RWPE1 (cell line): ENCODE results near the gene FLT4.
"Not testable (repeated sequence)": the region's sequence is repeated elsewhere in the genome, so short reads cannot be mapped to it uniquely, and the experiment has no call there.

ENCODE experiments used
- CTCF ChIA-PET: fragments of 350-600 bp; sonication (Branson Sonifier 250); formaldehyde crosslinking; extraction: SDS; loops from one replicate; lab custom pipeline; 2021; lab: Yijun Ruan, JAX
- POLR2A ChIA-PET: fragments of 400-600 bp; formaldehyde crosslinking; extraction: SDS; loops from one replicate; lab custom pipeline; 2020; ENCODE audit warnings: antibody characterized with exemption; ENCODE audit not compliant: low non-redundant PET; lab: Yijun Ruan, JAX
- DNase-seq: peaks from one replicate; pipeline ENCODE4 v3.0.0; 2012; ENCODE audit warnings: low spot score
- H3K27ac ChIP-seq: fragments of 450-650 bp; 2 replicates; pipeline ENCODE4 v1.5.1; 2017
- CTCF ChIP-seq: fragments of 450-650 bp; conservative IDR thresholded peaks from 2 replicates; pipeline ENCODE4 v1.5.1; 2017; ENCODE audit warnings: low read depth, mild to moderate bottlenecking

Gene FLT4

GRCh38 chr5:180670157-180670556, 20.8 kb upstream of the FLT4 start:
- no peak for TF ChIP-seq CTCF
- H3K27ac ChIP-seq = no peak overlapping the region
- POLR2A ChIA-PET = no interaction called here
- CTCF ChIA-PET = interaction anchor here (0.6 to 1.0 kb wide), 4 partner anchors 10 to 59 kb away, joined by 3 to 4 read pairs (median 3); no protein-coding TSS in a partner anchor
- DNase-seq = no peak

- CTCF ChIA-PET = interaction anchor here (0.7 kb wide), 1 partner anchor 63 kb away, joined by 3 read pairs; no protein-coding TSS in a partner anchor
- POLR2A ChIA-PET = no interaction called here
- no peak for TF ChIP-seq CTCF
- no peak overlapping the region for H3K27ac ChIP-seq
- DNase-seq = no peak
Observed at GRCh38 chr5:180669661-180670060, 20.3 kb upstream of the FLT4 start.

- no peak for DNase-seq
- no peak for TF ChIP-seq CTCF
Observed at GRCh38 chr5:180668835-180669596, 19.6 kb upstream of the FLT4 start.

GRCh38 chr5:180666812-180667211, 17.4 kb upstream of the FLT4 start:
- POLR2A ChIA-PET = no interaction called here
- H3K27ac ChIP-seq = no peak overlapping the region
- CTCF ChIA-PET = interaction anchor here (0.6 kb wide), 1 partner anchor 52 kb away, joined by 4 read pairs; no protein-coding TSS in a partner anchor
- no peak for TF ChIP-seq CTCF
- no peak for DNase-seq

More at GRCh38 chr5:180668835-180669596, 19.6 kb upstream of the FLT4 start:
- POLR2A ChIA-PET = no interaction called here
- no peak overlapping the region for H3K27ac ChIP-seq
- CTCF ChIA-PET = interaction anchor here (0.7 kb wide), 1 partner anchor 63 kb away, joined by 3 read pairs; no protein-coding TSS in a partner anchor

GRCh38 chr5:180665682-180666404, 16.4 kb upstream of the FLT4 start:
- POLR2A ChIA-PET = no interaction called here
- CTCF ChIA-PET = interaction anchor here (0.7 kb wide), 1 partner anchor 11 kb away, joined by 4 read pairs; no protein-coding TSS in a partner anchor
- no peak for DNase-seq
- H3K27ac ChIP-seq = no peak overlapping the region
- TF ChIP-seq CTCF = no peak

- ChIA-PET CTCF (no interaction called here), POLR2A (no interaction called here)
- H3K27ac ChIP-seq = no peak overlapping the region
- DNase-seq = no peak
- TF ChIP-seq CTCF = no peak
Observed at GRCh38 chr5:180658774-180659564, 9.6 kb upstream of the FLT4 start.

- CTCF ChIA-PET, POLR2A ChIA-PET, H3K27ac ChIP-seq, DNase-seq: not testable (repeated sequence)
Observed at GRCh38 chr5:180655243-180655642, 5.8 kb upstream of the FLT4 start.
